ENCODE results near the gene CRYGA. TPM values are rescaled to one million over a fixed set of nuclear protein-coding genes. Genes with fewer than 3 reads are reported as not detected.

The CRYGA gene
- total RNA-seq, 1 donor from 2014 or later = not detected

- Histone ChIP-seq H3K4me1 (no peaks in the 10 kb centered on the region), H3K36me3 (no peaks in the 10 kb centered on the region), H3K27ac (replicated peaks) (no peak overlapping the region), H3K9me3 (replicated peaks) (peaks cover 5% of the 10 kb centered on the region), H3K27me3 (ENCODE audit: low read depth) (no peaks in the 10 kb centered on the region), H3K4me3 (no peak overlapping the region)
- intact Hi-C loops (cut with micrococcal nuclease) = no loop called here
- TF ChIP-seq CTCF (IDR thresholded peaks at IDR 0.05; ENCODE audit: borderline replicate concordance) = no peak
- no peak for DNase-seq
These were observed 26.7 kb downstream of the CRYGA start for GRCh38 chr2:208136716-208137094.

DNA sequence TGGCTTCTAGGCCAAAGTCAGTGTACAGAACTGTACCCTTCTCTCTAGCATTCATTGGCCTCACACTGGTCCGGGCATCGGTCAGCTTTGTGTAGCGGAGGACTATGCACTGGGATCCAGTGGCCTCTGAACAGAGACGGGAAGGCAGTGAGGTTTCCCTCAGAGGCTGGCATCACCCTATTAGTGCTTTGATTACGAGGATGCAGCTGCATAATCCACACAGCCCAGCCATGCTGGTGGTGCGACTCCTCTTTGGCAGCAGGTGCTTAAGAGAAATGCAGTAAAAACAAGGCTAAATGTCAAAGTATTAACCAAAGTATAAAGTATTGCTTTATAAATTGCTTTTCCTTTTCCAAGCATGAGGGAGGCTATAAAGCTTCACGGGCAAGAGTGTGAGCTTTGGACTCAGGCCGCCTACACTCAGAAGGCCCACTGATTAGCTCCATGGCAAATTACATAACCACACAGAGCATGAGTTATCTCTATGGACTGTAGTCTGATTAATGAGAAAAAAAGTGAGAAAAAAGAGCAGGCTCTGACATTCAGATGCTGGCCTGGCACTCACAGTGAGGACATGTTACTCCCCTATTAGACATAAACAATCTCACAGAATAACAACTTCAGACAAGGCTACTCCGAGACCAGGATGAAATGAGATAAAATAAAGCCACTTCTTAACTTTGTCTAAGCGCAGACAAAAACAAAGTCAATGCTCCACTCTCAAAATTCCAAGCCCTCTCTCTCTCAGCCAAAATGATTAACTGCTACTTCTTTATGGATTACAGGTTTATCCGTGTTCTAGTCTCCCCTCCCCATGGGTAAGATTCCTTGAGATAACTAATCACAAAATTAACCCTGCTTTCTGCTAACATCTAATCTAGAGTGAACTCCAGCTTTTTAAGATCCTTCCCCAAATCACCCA is 27.3 kb downstream of the CRYGA start:
- H3K4me1 ChIP-seq = no peaks in the 10 kb centered on the region
- H3K27me3 ChIP-seq (ENCODE audit: low read depth) = no peaks in the 10 kb centered on the region
- H3K9me3 ChIP-seq (replicated peaks) = peaks cover 5% of the 10 kb centered on the region
- no peak overlapping the region for H3K4me3 ChIP-seq
- H3K36me3 ChIP-seq = no peaks in the 10 kb centered on the region
- intact Hi-C loops (cut with micrococcal nuclease) = no loop called here
- no peak for TF ChIP-seq CTCF (IDR thresholded peaks at IDR 0.05; ENCODE audit: borderline replicate concordance)
- H3K27ac ChIP-seq (replicated peaks) = no peak overlapping the region
- no peak for DNase-seq

DNA sequence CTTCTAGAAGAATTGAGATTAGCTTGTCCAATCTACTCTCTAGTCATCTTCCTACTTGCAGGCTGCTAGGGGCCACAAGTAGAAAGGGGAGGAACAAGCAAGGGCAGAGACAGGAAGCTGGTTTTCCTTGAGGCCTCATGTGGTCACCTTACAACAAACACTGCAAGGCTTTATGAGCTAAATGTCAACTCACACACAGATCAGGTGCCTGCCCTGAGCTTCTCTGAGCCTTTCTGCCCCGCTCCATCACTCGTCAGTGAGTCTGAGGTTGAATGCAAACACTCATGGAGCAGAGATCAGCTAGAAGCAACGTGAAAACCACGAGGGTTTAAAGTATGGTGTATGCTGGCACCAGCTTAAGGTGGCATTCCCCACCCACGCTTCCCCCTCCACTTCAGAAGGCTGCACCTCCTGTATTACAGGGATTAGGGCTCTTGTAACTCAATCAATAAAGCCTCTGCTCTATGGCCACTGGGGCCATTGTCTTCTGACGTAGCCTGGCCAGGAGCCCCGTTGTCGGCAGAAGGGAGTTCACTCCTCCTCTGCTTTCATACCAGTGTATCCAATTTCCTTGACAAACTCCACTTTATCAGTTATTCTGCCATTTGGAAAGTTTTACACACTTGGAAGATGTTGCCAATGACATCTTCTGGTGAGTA is 28.3 kb downstream of the CRYGA start:
- H3K36me3 ChIP-seq = no peaks in the 10 kb centered on the region
- no peak overlapping the region for H3K4me3 ChIP-seq
- TF ChIP-seq CTCF (IDR thresholded peaks at IDR 0.05; ENCODE audit: borderline replicate concordance) = no peak
- intact Hi-C loops (cut with micrococcal nuclease) = no loop called here
- DNase-seq = no peak
- H3K9me3 ChIP-seq (replicated peaks) = peaks cover 5% of the 10 kb centered on the region
- no peak overlapping the region for H3K27ac ChIP-seq (replicated peaks)
- no peaks in the 10 kb centered on the region for H3K27me3 ChIP-seq (ENCODE audit: low read depth)
- H3K4me1 ChIP-seq = no peaks in the 10 kb centered on the region

DNA sequence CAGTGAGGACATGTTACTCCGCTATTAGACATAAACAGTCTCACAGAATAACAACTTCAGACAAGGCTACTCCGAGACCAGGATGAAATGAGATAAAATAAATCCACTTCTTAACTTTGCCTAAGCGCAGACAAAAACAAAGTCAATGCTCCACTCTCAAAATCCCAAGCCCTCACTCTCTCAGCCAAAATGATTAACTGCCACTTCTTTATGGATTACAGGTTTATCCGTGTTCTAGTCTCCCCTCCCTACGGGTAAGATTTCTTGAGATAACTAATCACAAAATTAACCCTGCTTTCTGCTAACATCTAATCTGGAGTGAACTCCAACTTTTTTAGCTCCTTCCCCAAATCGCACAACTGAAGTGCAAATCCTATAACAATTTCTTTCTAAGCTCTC is 32.7 kb downstream of the CRYGA start:
- H3K9me3 ChIP-seq (replicated peaks) = no peaks in the 10 kb centered on the region
- H3K36me3 ChIP-seq = no peaks in the 10 kb centered on the region
- peaks cover 14% of the 10 kb centered on the region for H3K27me3 ChIP-seq (ENCODE audit: low read depth)
- H3K27ac ChIP-seq (replicated peaks) = no peak overlapping the region
- no peaks in the 10 kb centered on the region for H3K4me1 ChIP-seq
- no peak for TF ChIP-seq CTCF (IDR thresholded peaks at IDR 0.05; ENCODE audit: borderline replicate concordance)
- no peak for DNase-seq
- intact Hi-C loops (cut with micrococcal nuclease) = no loop called here
- H3K4me3 ChIP-seq = no peak overlapping the region

GRCh38 chr2:208129744-208130711 is 33.4 kb downstream of the CRYGA start, which contains the start of gene CRYGC:
Gene CRYGC (minus strand): TSS chr2:208129828. CDS start chr2:208129792, 36 bp downstream.
- no peak for DNase-seq
- H3K27ac ChIP-seq (replicated peaks) = no peak within 1 kb of the TSS
- peaks cover 21% of the 10 kb centered on the region for H3K27me3 ChIP-seq (ENCODE audit: low read depth)
- H3K9me3 ChIP-seq (replicated peaks) = no peaks in the 10 kb centered on the region
- no peaks in the 10 kb centered on the region for H3K4me1 ChIP-seq
- H3K4me3 ChIP-seq = no peak within 1 kb of the TSS
- intact Hi-C loops (cut with micrococcal nuclease) = no loop called here
- TF ChIP-seq CTCF (IDR thresholded peaks at IDR 0.05; ENCODE audit: borderline replicate concordance) = no peak
- no peaks in the 10 kb centered on the region for H3K36me3 ChIP-seq

All from left ventricle myocardium inferior (tissue), 1 donor.